Vagina (tissue), 2 donors: ENCODE measurements around the gene S100A10.

ENCODE experiments used
- POLR2A ChIP-seq, 2 donors: fragments of 450-650 bp; IDR thresholded peaks; one replicate each; pipeline ENCODE4 v1.6.1; 2017; ENCODE audit warnings: antibody characterized with exemption in 2 of 2, mild to moderate bottlenecking in 2 of 2, moderate library complexity in 2 of 2
- TF ChIP-seq, protein P1 (sequence below), 3 experiments: fragments of 450-650 bp in 2 of 3; fragments of 200-600 bp in 1 of 3; sonication (generic) in 1 of 3; IDR thresholded peaks; one replicate each; pipeline ENCODE4 v1.5.1; 2017 to 2019; ENCODE audit warnings: antibody characterized with exemption in 3 of 3, mild to moderate bottlenecking in 2 of 3, moderate library complexity in 2 of 3

GRCh38 chr1:151998611-151999362, 5.1 kb upstream of the S100A10 start:
- TF ChIP-seq, protein P1, sequence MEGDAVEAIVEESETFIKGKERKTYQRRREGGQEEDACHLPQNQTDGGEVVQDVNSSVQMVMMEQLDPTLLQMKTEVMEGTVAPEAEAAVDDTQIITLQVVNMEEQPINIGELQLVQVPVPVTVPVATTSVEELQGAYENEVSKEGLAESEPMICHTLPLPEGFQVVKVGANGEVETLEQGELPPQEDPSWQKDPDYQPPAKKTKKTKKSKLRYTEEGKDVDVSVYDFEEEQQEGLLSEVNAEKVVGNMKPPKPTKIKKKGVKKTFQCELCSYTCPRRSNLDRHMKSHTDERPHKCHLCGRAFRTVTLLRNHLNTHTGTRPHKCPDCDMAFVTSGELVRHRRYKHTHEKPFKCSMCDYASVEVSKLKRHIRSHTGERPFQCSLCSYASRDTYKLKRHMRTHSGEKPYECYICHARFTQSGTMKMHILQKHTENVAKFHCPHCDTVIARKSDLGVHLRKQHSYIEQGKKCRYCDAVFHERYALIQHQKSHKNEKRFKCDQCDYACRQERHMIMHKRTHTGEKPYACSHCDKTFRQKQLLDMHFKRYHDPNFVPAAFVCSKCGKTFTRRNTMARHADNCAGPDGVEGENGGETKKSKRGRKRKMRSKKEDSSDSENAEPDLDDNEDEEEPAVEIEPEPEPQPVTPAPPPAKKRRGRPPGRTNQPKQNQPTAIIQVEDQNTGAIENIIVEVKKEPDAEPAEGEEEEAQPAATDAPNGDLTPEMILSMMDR (IDR thresholded peaks at IDR 0.05): no peak
- TF ChIP-seq POLR2A (IDR thresholded peaks at IDR 0.05): no peak
